ENCODE measurements around the gene TMEM89.

DNA sequence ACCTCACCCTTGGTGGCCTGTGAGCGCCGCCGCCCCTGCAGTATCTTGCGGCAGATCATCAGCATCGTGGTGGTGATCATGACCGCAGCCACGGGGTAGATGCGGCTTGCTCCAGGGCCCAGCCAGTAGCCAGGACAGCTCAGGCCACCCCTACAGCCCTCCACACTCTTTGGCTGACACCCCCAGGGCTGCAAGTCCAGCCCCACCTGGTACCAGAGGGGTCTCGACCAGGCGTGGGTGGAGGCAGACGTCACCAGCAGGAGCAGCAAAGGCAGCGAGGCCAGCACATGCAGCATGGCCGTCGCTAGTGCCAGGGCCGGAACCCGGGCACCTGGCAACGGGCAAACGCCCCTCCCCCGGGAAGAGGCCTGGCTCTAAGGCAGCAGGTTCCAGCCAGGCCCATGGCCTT is at the start of gene TMEM89:
- TF ChIP-seq POLR2A (IDR thresholded peaks at IDR 0.05), result no peak
- TF ChIP-seq, protein P1, sequence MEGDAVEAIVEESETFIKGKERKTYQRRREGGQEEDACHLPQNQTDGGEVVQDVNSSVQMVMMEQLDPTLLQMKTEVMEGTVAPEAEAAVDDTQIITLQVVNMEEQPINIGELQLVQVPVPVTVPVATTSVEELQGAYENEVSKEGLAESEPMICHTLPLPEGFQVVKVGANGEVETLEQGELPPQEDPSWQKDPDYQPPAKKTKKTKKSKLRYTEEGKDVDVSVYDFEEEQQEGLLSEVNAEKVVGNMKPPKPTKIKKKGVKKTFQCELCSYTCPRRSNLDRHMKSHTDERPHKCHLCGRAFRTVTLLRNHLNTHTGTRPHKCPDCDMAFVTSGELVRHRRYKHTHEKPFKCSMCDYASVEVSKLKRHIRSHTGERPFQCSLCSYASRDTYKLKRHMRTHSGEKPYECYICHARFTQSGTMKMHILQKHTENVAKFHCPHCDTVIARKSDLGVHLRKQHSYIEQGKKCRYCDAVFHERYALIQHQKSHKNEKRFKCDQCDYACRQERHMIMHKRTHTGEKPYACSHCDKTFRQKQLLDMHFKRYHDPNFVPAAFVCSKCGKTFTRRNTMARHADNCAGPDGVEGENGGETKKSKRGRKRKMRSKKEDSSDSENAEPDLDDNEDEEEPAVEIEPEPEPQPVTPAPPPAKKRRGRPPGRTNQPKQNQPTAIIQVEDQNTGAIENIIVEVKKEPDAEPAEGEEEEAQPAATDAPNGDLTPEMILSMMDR (IDR thresholded peaks at IDR 0.05), result no peak
